Measurements from ENCODE around the gene HS6ST3. TPM values are rescaled to one million over a fixed set of nuclear protein-coding genes. Genes with fewer than 3 reads are reported as not detected.

HS6ST3 gene
- total and polyA plus RNA-seq, 2 of the 13 experiments (the other 11 are each of a cell fraction or from before 2014, with no cell fraction given), result not detected

GRCh38 chr13:96672016-96672415 is 582.1 kb downstream of the HS6ST3 start:
- no peak for TF ChIP-seq ZNF367 (CRISPR knock-in tag; IDR thresholded peaks at IDR 0.05; ENCODE audit: borderline replicate concordance)
- H2AFZ ChIP-seq (ENCODE audit: low read length), result no peak overlapping the region
- no TSS peak for BruUV-seq (replicated peaks)
- H3K27me3 ChIP-seq (ENCODE audit: control insufficient read depth in 1 of 2, insufficient read depth in 2 of 2, low read length in 2 of 2), result no peaks in the 10 kb centered on the region
- DNase-seq (ENCODE audit: low spot score) (no peak), FAIRE-seq (no peak), ATAC-seq (no peak)
- H3K4me1 ChIP-seq (ENCODE audit: insufficient read depth, low read length), result no peaks in the 10 kb centered on the region
- no peaks in the 10 kb centered on the region for H3K79me2 ChIP-seq (ENCODE audit: insufficient read depth, low read length)
- in situ Hi-C loops (cut with HindIII; ENCODE audit: extremely low pct_ligation_motif_present, low pct_unique_long_range_greater_than_20kb) (no loop called here), intact Hi-C loops (cut with micrococcal nuclease; ENCODE audit: unreplicated experiment) (no loop called here)
- ChIA-PET CTCF (ENCODE audit: low intra/inter-chr PET ratio, low total read pairs) (no interaction called here), POLR2A (no interaction called here)
- no peak overlapping the region for H3K4me2 ChIP-seq (ENCODE audit: low read depth, low read length)
- H3K9ac ChIP-seq (ENCODE audit: insufficient read depth, low read depth, low read length), result no peak overlapping the region
- H3K4me3 ChIP-seq (replicated peaks in 1 of 3; ENCODE audit: insufficient read depth in 1 of 3, low read depth in 2 of 3, low read length in 3 of 3), result no peak overlapping the region
- H3K36me3 ChIP-seq (replicated peaks in 1 of 2; ENCODE audit: control insufficient read depth in 1 of 2, insufficient read depth in 2 of 2, low read length in 2 of 2), result no peaks in the 10 kb centered on the region
- H3K9me3 ChIP-seq (ENCODE audit: low read length), result no peaks in the 10 kb centered on the region
- no peak overlapping the region for H3K27ac ChIP-seq (ENCODE audit: extremely low read length, insufficient read depth, low read length)
- H4K20me1 ChIP-seq (ENCODE audit: insufficient read depth, low read length), result no peaks in the 10 kb centered on the region

GRCh38 chr13:96673825-96674224 is 583.9 kb downstream of the HS6ST3 start:
- ChIA-PET POLR2A (no interaction called here), CTCF (ENCODE audit: low intra/inter-chr PET ratio, low total read pairs) (no interaction called here)
- H3K4me2 ChIP-seq (ENCODE audit: low read depth, low read length), result no peak overlapping the region
- no TSS peak for BruUV-seq (replicated peaks)
- H3K79me2 ChIP-seq (ENCODE audit: insufficient read depth, low read length), result no peaks in the 10 kb centered on the region
- no peak overlapping the region for H3K27ac ChIP-seq (ENCODE audit: extremely low read length, insufficient read depth, low read length)
- no peak overlapping the region for H3K4me3 ChIP-seq (replicated peaks in 1 of 3; ENCODE audit: insufficient read depth in 1 of 3, low read depth in 2 of 3, low read length in 3 of 3)
- in situ Hi-C loops (cut with HindIII; ENCODE audit: extremely low pct_ligation_motif_present, low pct_unique_long_range_greater_than_20kb) (no loop called here), intact Hi-C loops (cut with micrococcal nuclease; ENCODE audit: unreplicated experiment) (no loop called here)
- no peak overlapping the region for H3K9ac ChIP-seq (ENCODE audit: insufficient read depth, low read depth, low read length)
- no peaks in the 10 kb centered on the region for H3K36me3 ChIP-seq (replicated peaks in 1 of 2; ENCODE audit: control insufficient read depth in 1 of 2, insufficient read depth in 2 of 2, low read length in 2 of 2)
- H3K27me3 ChIP-seq (ENCODE audit: control insufficient read depth in 1 of 2, insufficient read depth in 2 of 2, low read length in 2 of 2), result no peaks in the 10 kb centered on the region
- no peaks in the 10 kb centered on the region for H3K9me3 ChIP-seq (ENCODE audit: low read length)
- no peaks in the 10 kb centered on the region for H4K20me1 ChIP-seq (ENCODE audit: insufficient read depth, low read length)
- DNase-seq (ENCODE audit: low spot score) (no peak), ATAC-seq (no peak), FAIRE-seq (no peak)
- peak; percentile 32 to 52; a peak in 2 of 4 replicates for TF ChIP-seq MAFK (conservative IDR thresholded peaks at IDR 0.05 in 1 of 2, IDR thresholded peaks at IDR 0.05 in 1 of 2; ENCODE audit: low read length in 2 of 2)
- no peak for TF ChIP-seq TERF1 (CRISPR knock-in tag; IDR thresholded peaks at IDR 0.05)
- 0 out of 2 replicates have a peak, but pooled peaks have one; percentile 31 for TF ChIP-seq MAFF (IDR thresholded peaks at IDR 0.05; ENCODE audit: low read depth, low read length)
- TF ChIP-seq ZNF672 (CRISPR knock-in tag; IDR thresholded peaks at IDR 0.05), result no peak
- no peak for TF ChIP-seq ZNF850 (CRISPR knock-in tag; conservative IDR thresholded peaks at IDR 0.05)
- 0% methylated on average over 3 of the region's 3 CpGs for WGBS (ENCODE audit: low lambda C conversion rate)
- H3K4me1 ChIP-seq (ENCODE audit: insufficient read depth, low read length), result no peaks in the 10 kb centered on the region
- no peak overlapping the region for H2AFZ ChIP-seq (ENCODE audit: low read length)
